Measurements from ENCODE around the gene TNFRSF25.
"Not testable (repeated sequence)": the region's sequence is repeated elsewhere in the genome, so short reads cannot be mapped to it uniquely, and the experiment has no call there.

The TNFRSF25 gene

GRCh38 chr1:6429660-6430411, 36.1 kb downstream of the TNFRSF25 start:
- H3K27ac ChIP-seq (ENCODE audit: low read length); H3K9ac ChIP-seq (ENCODE audit: low read length); H3K9me3 ChIP-seq (ENCODE audit: control insufficient read depth, low read depth, low read length); H3K4me3 ChIP-seq (ENCODE audit: low read length); H3K36me3 ChIP-seq (ENCODE audit: control insufficient read depth, low read depth, low read length); H3K4me1 ChIP-seq (ENCODE audit: control insufficient read depth, low read depth, low read length): not testable (repeated sequence)
- H3K27me3 ChIP-seq (ENCODE audit: control insufficient read depth, insufficient read depth, low read length): peaks cover 32% of the 10 kb centered on the region

GRCh38 chr1:6428453-6428852, 37.5 kb downstream of the TNFRSF25 start:
- H3K9me3 ChIP-seq (ENCODE audit: control insufficient read depth, low read depth, low read length); H3K4me3 ChIP-seq (ENCODE audit: low read length); H3K4me1 ChIP-seq (ENCODE audit: control insufficient read depth, low read depth, low read length); H3K36me3 ChIP-seq (ENCODE audit: control insufficient read depth, low read depth, low read length); H3K9ac ChIP-seq (ENCODE audit: low read length); H3K27ac ChIP-seq (ENCODE audit: low read length): not testable (repeated sequence)
- peaks cover 46% of the 10 kb centered on the region for H3K27me3 ChIP-seq (ENCODE audit: control insufficient read depth, insufficient read depth, low read length)

GRCh38 chr1:6427441-6428390, 38.3 kb downstream of the TNFRSF25 start:
- H3K27ac ChIP-seq (ENCODE audit: low read length): no peak overlapping the region
- no peaks in the 10 kb centered on the region for H3K36me3 ChIP-seq (ENCODE audit: control insufficient read depth, low read depth, low read length)
- peaks cover 54% of the 10 kb centered on the region for H3K27me3 ChIP-seq (ENCODE audit: control insufficient read depth, insufficient read depth, low read length)
- H3K9me3 ChIP-seq (ENCODE audit: control insufficient read depth, low read depth, low read length): no peaks in the 10 kb centered on the region
- no peak overlapping the region for H3K9ac ChIP-seq (ENCODE audit: low read length)
- no peaks in the 10 kb centered on the region for H3K4me1 ChIP-seq (ENCODE audit: control insufficient read depth, low read depth, low read length)
- no peak overlapping the region for H3K4me3 ChIP-seq (ENCODE audit: low read length)

GRCh38 chr1:6426972-6427350, 39.0 kb downstream of the TNFRSF25 start:
- Histone ChIP-seq H3K36me3 (ENCODE audit: control insufficient read depth, low read depth, low read length) (no peaks in the 10 kb centered on the region), H3K9me3 (ENCODE audit: control insufficient read depth, low read depth, low read length) (no peaks in the 10 kb centered on the region), H3K9ac (ENCODE audit: low read length) (no peak overlapping the region), H3K27ac (ENCODE audit: low read length) (no peak overlapping the region), H3K4me1 (ENCODE audit: control insufficient read depth, low read depth, low read length) (no peaks in the 10 kb centered on the region), H3K27me3 (ENCODE audit: control insufficient read depth, insufficient read depth, low read length) (peaks cover 61% of the 10 kb centered on the region), H3K4me3 (ENCODE audit: low read length) (no peak overlapping the region)

- no peak overlapping the region for H3K27ac ChIP-seq (ENCODE audit: low read length)
- H3K4me3 ChIP-seq (ENCODE audit: low read length): no peak overlapping the region
- no peaks in the 10 kb centered on the region for H3K4me1 ChIP-seq (ENCODE audit: control insufficient read depth, low read depth, low read length)
- no peaks in the 10 kb centered on the region for H3K9me3 ChIP-seq (ENCODE audit: control insufficient read depth, low read depth, low read length)
- H3K9ac ChIP-seq (ENCODE audit: low read length): no peak overlapping the region
- H3K27me3 ChIP-seq (ENCODE audit: control insufficient read depth, insufficient read depth, low read length): peaks cover 66% of the 10 kb centered on the region
- H3K36me3 ChIP-seq (ENCODE audit: control insufficient read depth, low read depth, low read length): no peaks in the 10 kb centered on the region
These were observed 39.5 kb downstream of the TNFRSF25 start for GRCh38 chr1:6426277-6426971.

- Histone ChIP-seq H3K9ac (ENCODE audit: low read length) (no peak overlapping the region), H3K27ac (ENCODE audit: low read length) (no peak overlapping the region), H3K9me3 (ENCODE audit: control insufficient read depth, low read depth, low read length) (no peaks in the 10 kb centered on the region), H3K27me3 (ENCODE audit: control insufficient read depth, insufficient read depth, low read length) (peaks cover 74% of the 10 kb centered on the region), H3K4me1 (ENCODE audit: control insufficient read depth, low read depth, low read length) (no peaks in the 10 kb centered on the region), H3K36me3 (ENCODE audit: control insufficient read depth, low read depth, low read length) (no peaks in the 10 kb centered on the region), H3K4me3 (ENCODE audit: low read length) (no peak overlapping the region)
These were observed 40.3 kb downstream of the TNFRSF25 start for GRCh38 chr1:6425658-6426057.

GRCh38 chr1:6424619-6425593, 41.1 kb downstream of the TNFRSF25 start, which contains the start of gene ESPN:
TSS of gene ESPN (plus strand) at chr1:6424776. CDS start at chr1:6424956, 180 bp downstream.
- no peak within 1 kb of the TSS for H3K4me3 ChIP-seq (ENCODE audit: low read length)
- H3K36me3 ChIP-seq (ENCODE audit: control insufficient read depth, low read depth, low read length): no peaks in the 10 kb centered on the region
- peaks cover 82% of the 10 kb centered on the region for H3K27me3 ChIP-seq (ENCODE audit: control insufficient read depth, insufficient read depth, low read length)
- H3K9ac ChIP-seq (ENCODE audit: low read length): no peak within 1 kb of the TSS
- peaks cover 5% of the 10 kb centered on the region for H3K4me1 ChIP-seq (ENCODE audit: control insufficient read depth, low read depth, low read length)
- no peaks in the 10 kb centered on the region for H3K9me3 ChIP-seq (ENCODE audit: control insufficient read depth, low read depth, low read length)
- no peak within 1 kb of the TSS for H3K27ac ChIP-seq (ENCODE audit: low read length)

- Histone ChIP-seq H3K27me3 (ENCODE audit: control insufficient read depth, insufficient read depth, low read length) (peaks cover 86% of the 10 kb centered on the region), H3K27ac (ENCODE audit: low read length) (no peak overlapping the region), H3K9me3 (ENCODE audit: control insufficient read depth, low read depth, low read length) (no peaks in the 10 kb centered on the region), H3K4me1 (ENCODE audit: control insufficient read depth, low read depth, low read length) (peaks cover 5% of the 10 kb centered on the region), H3K36me3 (ENCODE audit: control insufficient read depth, low read depth, low read length) (no peaks in the 10 kb centered on the region), H3K9ac (ENCODE audit: low read length) (no peak overlapping the region), H3K4me3 (ENCODE audit: low read length) (no peak overlapping the region)
These were observed 41.9 kb downstream of the TNFRSF25 start for GRCh38 chr1:6424000-6424565.

GRCh38 chr1:6423321-6423999, 42.5 kb downstream of the TNFRSF25 start:
- H3K27me3 ChIP-seq (ENCODE audit: control insufficient read depth, insufficient read depth, low read length): peaks cover 92% of the 10 kb centered on the region
- H3K4me1 ChIP-seq (ENCODE audit: control insufficient read depth, low read depth, low read length): peaks cover 5% of the 10 kb centered on the region
- no peaks in the 10 kb centered on the region for H3K36me3 ChIP-seq (ENCODE audit: control insufficient read depth, low read depth, low read length)
- H3K9ac ChIP-seq (ENCODE audit: low read length): no peak overlapping the region
- H3K27ac ChIP-seq (ENCODE audit: low read length): no peak overlapping the region
- no peaks in the 10 kb centered on the region for H3K9me3 ChIP-seq (ENCODE audit: control insufficient read depth, low read depth, low read length)
- no peak overlapping the region for H3K4me3 ChIP-seq (ENCODE audit: low read length)

- peaks cover 100% of the 10 kb centered on the region for H3K27me3 ChIP-seq (ENCODE audit: control insufficient read depth, insufficient read depth, low read length)
These were observed 44.7 kb downstream of the TNFRSF25 start for GRCh38 chr1:6421266-6421665.

More at GRCh38 chr1:6421266-6421665, 44.7 kb downstream of the TNFRSF25 start:
- Histone ChIP-seq H3K9me3 (ENCODE audit: control insufficient read depth, low read depth, low read length) (no peaks in the 10 kb centered on the region), H3K27ac (ENCODE audit: low read length) (no peak overlapping the region), H3K4me3 (ENCODE audit: low read length) (no peak overlapping the region), H3K36me3 (ENCODE audit: control insufficient read depth, low read depth, low read length) (no peaks in the 10 kb centered on the region), H3K9ac (ENCODE audit: low read length) (no peak overlapping the region), H3K4me1 (ENCODE audit: control insufficient read depth, low read depth, low read length) (peaks cover 5% of the 10 kb centered on the region)
